T47D (cell line): ENCODE results near the gene GADL1.

Experiments
- DNase-seq, 2 experiments: peaks; one replicate each; pipeline versions ENCODE4 v3.0.0 to v3.0.0-alpha.2; 2011 to 2012; ENCODE audit warnings: low read depth in 1 of 2, low spot score in 1 of 2
- JUND ChIP-seq: IDR thresholded peaks from 2 replicates; pipeline ENCODE4 v1.6.1; 2012; ENCODE audit warnings: low read depth
- in situ Hi-C: cut with HindIII; loops from 2 replicates; pipeline ENCODE4 v1.10.0; 2016; ENCODE audit warnings: low sequenced_read_pairs, low pct_unique_long_range_greater_than_20kb

The GADL1 gene

GRCh38 chr3:30819067-30819798, 75.2 kb downstream of the GADL1 start:
- TF ChIP-seq JUND, result no peak
- DNase-seq, result no peak
- in situ Hi-C loops, result no loop called here

- TF ChIP-seq JUND, result no peak
- in situ Hi-C loops, result no loop called here
- no peak for DNase-seq
Measured at GRCh38 chr3:30813734-30814133, 80.7 kb downstream of the GADL1 start.

GRCh38 chr3:30811151-30811795, 83.2 kb downstream of the GADL1 start:
- no peak for DNase-seq
- TF ChIP-seq JUND, result no peak
- in situ Hi-C loops, result no loop called here

- in situ Hi-C loops, result no loop called here
- no peak for TF ChIP-seq JUND
- DNase-seq, result no peak
Measured at GRCh38 chr3:30810625-30811024, 83.8 kb downstream of the GADL1 start.

- DNase-seq, result no peak
- in situ Hi-C loops, result no loop called here
- TF ChIP-seq JUND, result no peak
Measured at GRCh38 chr3:30805695-30806094, 88.8 kb downstream of the GADL1 start.

- in situ Hi-C loops, result no loop called here
- DNase-seq, result no peak
Measured at GRCh38 chr3:30804984-30805383, 89.5 kb downstream of the GADL1 start.

GRCh38 chr3:30795176-30795575, 99.3 kb downstream of the GADL1 start:
- DNase-seq, result no peak
- no peak for TF ChIP-seq JUND
- in situ Hi-C loops, result no loop called here

More at GRCh38 chr3:30804984-30805383, 89.5 kb downstream of the GADL1 start:
- no peak for TF ChIP-seq JUND

- DNase-seq, result no peak
- TF ChIP-seq JUND, result no peak
- in situ Hi-C loops, result no loop called here
Measured at GRCh38 chr3:30793740-30794139, 100.7 kb downstream of the GADL1 start.

GRCh38 chr3:30790150-30790549, 104.3 kb downstream of the GADL1 start:
- TF ChIP-seq JUND, result no peak
- in situ Hi-C loops, result no loop called here
- DNase-seq, result no peak

- no peak for DNase-seq
- TF ChIP-seq JUND, result no peak
- in situ Hi-C loops, result no loop called here
Measured at GRCh38 chr3:30786365-30786764, 108.1 kb downstream of the GADL1 start.

- in situ Hi-C loops, result no loop called here
Measured at GRCh38 chr3:30779686-30780287, 114.7 kb downstream of the GADL1 start.

GRCh38 chr3:30778933-30779332, 115.5 kb downstream of the GADL1 start:
- no peak for DNase-seq
- in situ Hi-C loops, result no loop called here

More at GRCh38 chr3:30779686-30780287, 114.7 kb downstream of the GADL1 start:
- peak; percentile 18 to 63 for DNase-seq
- TF ChIP-seq JUND, result no peak

More at GRCh38 chr3:30778933-30779332, 115.5 kb downstream of the GADL1 start:
- no peak for TF ChIP-seq JUND
